Small intestine (tissue), 7 donors: Measurements from ENCODE around the gene MAGI1. TPM values are rescaled to one million over a fixed set of nuclear protein-coding genes. Genes with fewer than 3 reads are reported as not detected.

Source experiments
- DNase-seq, 2 donors: peaks; one replicate each; pipeline versions ENCODE4 v3.0.0 to v3.0.0-alpha.2; 2013
- FAIRE-seq: peaks from 2 replicates; lab custom pipeline; 2012; peaks lifted over from hg19 to GRCh38; lab: Jason Lieb, UNC
- H3K27ac ChIP-seq, 3 donors: one replicate each; pipeline ENCODE4 v1.5.1; 2013; ENCODE audit warnings: low read length in 2 of 3, mild to moderate bottlenecking in 2 of 3, control low read depth in 1 of 3, inconsistent platforms in 1 of 3, low read depth in 1 of 3, moderate library complexity in 1 of 3
- H3K27me3 ChIP-seq, 3 donors: one replicate each; pipeline ENCODE4 v1.6.1; 2013; ENCODE audit warnings: low read length in 3 of 3, inconsistent platforms in 1 of 3; ENCODE audit not compliant: control insufficient read depth in 3 of 3, insufficient read depth in 3 of 3
- H3K36me3 ChIP-seq, 3 donors: one replicate each; pipeline ENCODE4 v1.6.1; 2013; ENCODE audit warnings: low read length in 3 of 3, inconsistent platforms in 1 of 3, low read depth in 1 of 3, mild to moderate bottlenecking in 1 of 3, moderate library complexity in 1 of 3; ENCODE audit not compliant: control insufficient read depth in 3 of 3, insufficient read depth in 2 of 3
- H3K4me1 ChIP-seq, 3 donors: one replicate each; pipeline ENCODE4 v1.6.1; 2013; ENCODE audit warnings: low read length in 2 of 3, inconsistent platforms in 1 of 3, low read depth in 1 of 3, mild to moderate bottlenecking in 1 of 3, moderate library complexity in 1 of 3; ENCODE audit not compliant: control insufficient read depth in 3 of 3, insufficient read depth in 2 of 3
- H3K4me3 ChIP-seq, 3 donors: one replicate each; pipeline ENCODE4 v1.5.1; 2013; ENCODE audit warnings: low read length in 3 of 3, control low read depth in 1 of 3, inconsistent platforms in 1 of 3, low read depth in 1 of 3, mild to moderate bottlenecking in 1 of 3, moderate library complexity in 1 of 3
- H3K9me3 ChIP-seq, 2 donors: one replicate each; pipeline ENCODE4 v1.6.1; 2013; ENCODE audit warnings: low read depth in 1 of 2, low read length in 1 of 2; ENCODE audit not compliant: control insufficient read depth in 2 of 2, insufficient read depth in 1 of 2
- WGBS, 3 donors: extraction: QIAGEN DNeasy Blood & Tissue Kit; methylation state at CpG; one replicate each; pipeline ENCODE4 v1.1.7; 2013; 5-methylcytosine and 5-hydroxymethylcytosine counted together
- polyA plus RNA-seq, 4 donors: library from polyadenylated mRNA; stranded (reverse) in 3 of 4; unstranded in 1 of 4; fragments of 200-250 nt in 3 of 4; fragments of 120-200 nt in 1 of 4; gene quantifications; one replicate each; pipeline versions ENCODE4 v1.2.1 to v1.2.3, GENCODE V29; 2013
- donor health status: healthy with polysubstance abuse.
- donor health status: control.
- donor health status: control.
- donor health status: Bipolar disorder and iron deficiency.
- donor health status: healthy.

Gene MAGI1
- polyA plus RNA-seq, 4 donors = 10.0 to 35.1 (median 12.6) TPM

DNA sequence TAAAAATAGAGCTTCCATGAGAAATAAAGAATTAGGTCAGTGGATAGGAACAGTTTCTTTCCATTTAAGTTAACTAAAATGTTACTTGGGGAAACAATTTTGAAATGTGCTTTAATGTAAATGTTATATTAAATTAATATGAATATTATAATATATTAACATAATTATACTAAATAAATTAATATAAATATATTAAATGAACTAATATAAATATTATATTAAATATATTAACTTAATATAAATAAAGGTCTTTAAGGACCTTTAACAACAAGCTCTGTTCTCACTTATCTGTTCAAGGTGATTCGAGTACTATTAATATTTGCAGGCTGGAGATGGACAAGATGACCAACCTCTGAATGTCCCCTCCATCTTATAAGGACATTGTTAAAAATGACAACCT is 100.6 kb downstream of the MAGI1 start:
- no peak overlapping the region for H3K27ac ChIP-seq
- peak; percentile 81 for FAIRE-seq
- no peak for DNase-seq
- no peaks in the 10 kb centered on the region for H3K27me3 ChIP-seq
- WGBS, 3 donors = 79 to 98% (median 92%) methylated on average over 1 of the region's 1 CpG
- H3K9me3 ChIP-seq = peaks cover 0 to 6% of the 10 kb centered on the region in 2 donors
- H3K36me3 ChIP-seq = no peaks in the 10 kb centered on the region
- peaks cover 3 to 6% (median 5%) of the 10 kb centered on the region in 3 donors for H3K4me1 ChIP-seq
- H3K4me3 ChIP-seq = no peak overlapping the region

- H3K9me3 ChIP-seq = peaks cover 0 to 9% of the 10 kb centered on the region in 2 donors
- no peak overlapping the region for H3K27ac ChIP-seq
- no peaks in the 10 kb centered on the region for H3K27me3 ChIP-seq
- DNase-seq (peak; percentile 28 to 41), FAIRE-seq (no peak)
- H3K4me1 ChIP-seq = peaks cover 3 to 6% (median 5%) of the 10 kb centered on the region in 3 donors
- WGBS, 3 donors = 34 to 53% (median 44%) methylated on average over 5 of the region's 5 CpGs
- H3K4me3 ChIP-seq = no peak overlapping the region
- no peaks in the 10 kb centered on the region for H3K36me3 ChIP-seq
Measured at GRCh38 chr3:65936908-65937638, 101.6 kb downstream of the MAGI1 start.

GRCh38 chr3:65935724-65936123 is 103.0 kb downstream of the MAGI1 start:
- no peak for DNase-seq
- Histone ChIP-seq H3K27ac (no peak overlapping the region), H3K4me3 (no peak overlapping the region), H3K36me3 (no peaks in the 10 kb centered on the region), H3K27me3 (no peaks in the 10 kb centered on the region), H3K9me3 (peaks cover 0 to 9% of the 10 kb centered on the region in 2 donors), H3K4me1 (peaks cover 3 to 6% (median 5%) of the 10 kb centered on the region in 3 donors)
- no peak for FAIRE-seq
- WGBS, 3 donors = 70 to 88% (median 82%) methylated on average over 1 of the region's 1 CpG

DNA sequence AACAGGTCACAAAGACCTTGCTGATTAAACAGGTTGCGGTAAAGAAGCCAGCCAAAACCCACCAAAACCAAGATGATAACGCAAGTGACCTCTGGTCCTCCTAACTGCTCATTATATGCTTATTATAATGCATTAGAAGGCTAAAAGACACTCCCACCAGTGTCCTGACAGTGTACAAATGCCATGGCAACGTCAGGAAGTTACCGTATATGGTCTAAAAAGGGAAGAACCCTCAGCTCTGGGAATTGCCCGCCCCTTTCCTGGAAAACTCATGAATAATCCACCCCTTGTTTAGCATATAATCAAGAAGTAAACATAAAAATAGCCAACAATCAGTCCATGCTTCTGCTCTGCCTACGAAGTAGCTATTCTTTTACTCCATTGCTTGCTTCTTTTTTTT is 108.1 kb downstream of the MAGI1 start:
- FAIRE-seq = no peak
- Histone ChIP-seq H3K4me3 (no peak overlapping the region), H3K4me1 (peaks cover 0 to 15% (median 0%) of the 10 kb centered on the region in 3 donors), H3K27me3 (no peaks in the 10 kb centered on the region), H3K36me3 (peaks cover 0 to 2% (median 0%) of the 10 kb centered on the region in 3 donors), H3K27ac (no peak overlapping the region), H3K9me3 (peaks cover 0 to 9% of the 10 kb centered on the region in 2 donors)
- 83 to 91% (median 90%) methylated on average over 6 of the region's 6 CpGs for WGBS, 3 donors
- no peak for DNase-seq

GRCh38 chr3:65928110-65928509 is 110.6 kb downstream of the MAGI1 start:
- H3K27ac ChIP-seq = peak overlapping the region in 1 of 3 donors; percentile 34
- FAIRE-seq = no peak
- peaks cover 0 to 2% of the 10 kb centered on the region in 2 donors for H3K9me3 ChIP-seq
- no peak overlapping the region for H3K4me3 ChIP-seq
- H3K27me3 ChIP-seq = no peaks in the 10 kb centered on the region
- peak; percentile 42 to 65 for DNase-seq
- 37 to 50% (median 50%) methylated on average over 2 of the region's 2 CpGs for WGBS, 3 donors
- H3K4me1 ChIP-seq = peaks cover 0 to 15% (median 0%) of the 10 kb centered on the region in 3 donors
- H3K36me3 ChIP-seq = peaks cover 0 to 2% (median 0%) of the 10 kb centered on the region in 3 donors

DNA sequence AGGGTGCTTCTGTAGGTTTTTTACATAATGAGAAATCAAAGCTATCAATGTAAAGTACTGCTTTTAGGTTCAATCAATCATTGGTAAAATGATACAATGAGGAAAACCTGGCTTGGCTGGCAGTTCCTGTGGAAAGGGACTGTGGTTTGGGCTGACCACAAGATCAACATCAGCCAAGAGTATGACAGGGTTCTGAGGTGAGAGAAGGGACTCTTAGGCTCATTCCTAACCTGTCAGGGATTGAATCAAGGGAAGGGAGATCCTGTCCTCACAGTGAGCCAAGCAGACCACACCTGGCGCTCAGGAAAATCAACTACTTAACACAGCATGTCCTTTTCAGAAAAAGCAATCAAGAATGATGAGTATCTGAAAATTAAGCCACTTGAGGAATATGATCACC is 111.1 kb downstream of the MAGI1 start:
- WGBS, 3 donors = 89 to 95% (median 93%) methylated on average over 1 of the region's 1 CpG
- FAIRE-seq (no peak), DNase-seq (no peak)
- Histone ChIP-seq H3K9me3 (no peaks in the 10 kb centered on the region), H3K4me1 (peaks cover 0 to 15% (median 0%) of the 10 kb centered on the region in 3 donors), H3K27ac (peak overlapping the region in 1 of 3 donors; percentile 34), H3K4me3 (no peak overlapping the region), H3K36me3 (peaks cover 0 to 2% (median 0%) of the 10 kb centered on the region in 3 donors), H3K27me3 (no peaks in the 10 kb centered on the region)

DNA sequence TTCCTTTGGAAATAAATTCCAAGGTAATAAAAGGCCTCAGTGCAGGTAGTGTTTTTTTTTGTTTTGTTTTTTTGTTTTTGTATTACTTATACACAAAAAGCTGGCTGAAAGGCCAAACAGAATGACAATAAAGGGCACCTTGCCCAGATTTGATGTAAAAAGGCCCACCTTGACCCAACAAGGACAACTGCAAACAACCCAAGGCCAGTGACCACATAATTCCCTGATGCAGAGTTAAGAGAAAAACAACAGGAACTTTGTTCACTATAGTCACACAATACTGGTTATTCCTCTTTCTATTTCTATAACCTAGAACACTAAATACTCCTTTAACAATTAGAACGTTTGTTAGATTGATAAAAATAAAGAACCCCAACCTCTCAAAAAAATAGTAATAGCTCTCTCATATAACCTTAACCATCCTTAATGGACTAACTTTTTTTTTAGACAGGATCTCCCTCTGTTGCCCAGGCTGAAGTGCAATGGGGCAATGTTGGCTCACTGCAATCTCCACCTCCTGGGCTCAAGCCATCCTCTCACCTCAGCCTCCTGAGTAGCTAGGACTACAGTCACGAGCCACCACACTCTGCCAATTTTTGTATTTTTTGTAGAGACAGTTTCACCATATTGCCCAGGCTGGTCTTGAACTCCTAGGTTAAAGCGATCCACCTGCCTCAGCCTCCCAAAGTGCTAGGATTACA is 113.3 kb downstream of the MAGI1 start:
- Histone ChIP-seq H3K36me3 (peaks cover 0 to 2% (median 0%) of the 10 kb centered on the region in 3 donors), H3K9me3 (no peaks in the 10 kb centered on the region), H3K4me1 (peaks cover 0 to 15% (median 0%) of the 10 kb centered on the region in 3 donors), H3K27me3 (no peaks in the 10 kb centered on the region), H3K4me3 (no peak overlapping the region), H3K27ac (no peak overlapping the region)
- 63 to 77% (median 66%) methylated on average over 3 of the region's 3 CpGs for WGBS, 3 donors
- FAIRE-seq (no peak), DNase-seq (no peak)

- peaks cover 0 to 15% (median 0%) of the 10 kb centered on the region in 3 donors for H3K4me1 ChIP-seq
- no peaks in the 10 kb centered on the region for H3K27me3 ChIP-seq
- no peaks in the 10 kb centered on the region for H3K9me3 ChIP-seq
- no peak overlapping the region for H3K4me3 ChIP-seq
- no peaks in the 10 kb centered on the region for H3K36me3 ChIP-seq
- H3K27ac ChIP-seq = no peak overlapping the region
- DNase-seq (no peak), FAIRE-seq (no peak)
- 83 to 88% (median 85%) methylated on average over 4 of the region's 4 CpGs for WGBS, 3 donors
Measured at GRCh38 chr3:65924762-65925161, 114.0 kb downstream of the MAGI1 start.
